IPS-20b (cell line): ENCODE data around the gene NDUFA7.
"Not testable (repeated sequence)": the region's sequence is repeated elsewhere in the genome, so short reads cannot be mapped to it uniquely, and the experiment has no call there.

Experiments
- H3K27ac ChIP-seq: one replicate; pipeline ENCODE4 v1.5.1; 2013; ENCODE audit warnings: low read length
- H3K27me3 ChIP-seq: 2 replicates; pipeline ENCODE4 v1.6.1; 2013; ENCODE audit warnings: mild to moderate bottlenecking, low read length, inconsistent platforms; ENCODE audit not compliant: insufficient read depth
- H3K36me3 ChIP-seq: 2 replicates; pipeline ENCODE4 v1.6.1; 2013; ENCODE audit warnings: low read depth, mild to moderate bottlenecking, inconsistent platforms, low read length, moderate library complexity; ENCODE audit not compliant: insufficient read depth
- H3K4me1 ChIP-seq: 2 replicates; pipeline ENCODE4 v1.6.1; 2013; ENCODE audit warnings: mild to moderate bottlenecking, control low read depth, inconsistent platforms, low read length, moderate library complexity; ENCODE audit not compliant: insufficient read depth
- H3K4me3 ChIP-seq: 2 replicates; pipeline ENCODE4 v1.5.1; 2013; ENCODE audit warnings: mild to moderate bottlenecking, low read length, inconsistent platforms
- H3K9ac ChIP-seq: 2 replicates; pipeline ENCODE4 v1.6.1; 2013; ENCODE audit warnings: low read depth, mild to moderate bottlenecking, inconsistent platforms, low read length, moderate library complexity
- H3K9me3 ChIP-seq: 2 replicates; pipeline ENCODE4 v1.6.1; 2013; ENCODE audit warnings: mild to moderate bottlenecking, low read depth, low read length, inconsistent platforms; ENCODE audit not compliant: insufficient read depth

NDUFA7 gene

DNA sequence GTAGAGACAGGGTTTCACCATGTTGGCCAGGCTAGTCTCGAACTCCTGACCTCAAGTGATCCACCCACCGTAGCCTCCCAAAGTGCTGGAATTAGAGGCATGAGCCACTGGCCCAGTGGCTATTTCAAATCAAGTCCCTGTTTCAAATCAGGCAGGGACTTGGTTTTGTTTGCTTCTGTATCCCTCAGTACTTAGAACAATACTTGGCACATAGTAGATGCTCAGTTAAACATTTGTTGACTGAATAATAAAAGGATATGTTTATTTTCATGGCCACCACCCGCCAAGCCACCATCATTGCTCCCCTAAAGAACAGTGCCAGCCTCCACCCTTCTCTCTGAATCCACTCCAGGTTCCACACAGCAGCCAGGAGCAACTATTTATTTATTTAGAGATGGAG lies 4.3 kb upstream of the NDUFA7 start:
- Histone ChIP-seq H3K9ac (no peak overlapping the region), H3K9me3 (no peaks in the 10 kb centered on the region)

DNA sequence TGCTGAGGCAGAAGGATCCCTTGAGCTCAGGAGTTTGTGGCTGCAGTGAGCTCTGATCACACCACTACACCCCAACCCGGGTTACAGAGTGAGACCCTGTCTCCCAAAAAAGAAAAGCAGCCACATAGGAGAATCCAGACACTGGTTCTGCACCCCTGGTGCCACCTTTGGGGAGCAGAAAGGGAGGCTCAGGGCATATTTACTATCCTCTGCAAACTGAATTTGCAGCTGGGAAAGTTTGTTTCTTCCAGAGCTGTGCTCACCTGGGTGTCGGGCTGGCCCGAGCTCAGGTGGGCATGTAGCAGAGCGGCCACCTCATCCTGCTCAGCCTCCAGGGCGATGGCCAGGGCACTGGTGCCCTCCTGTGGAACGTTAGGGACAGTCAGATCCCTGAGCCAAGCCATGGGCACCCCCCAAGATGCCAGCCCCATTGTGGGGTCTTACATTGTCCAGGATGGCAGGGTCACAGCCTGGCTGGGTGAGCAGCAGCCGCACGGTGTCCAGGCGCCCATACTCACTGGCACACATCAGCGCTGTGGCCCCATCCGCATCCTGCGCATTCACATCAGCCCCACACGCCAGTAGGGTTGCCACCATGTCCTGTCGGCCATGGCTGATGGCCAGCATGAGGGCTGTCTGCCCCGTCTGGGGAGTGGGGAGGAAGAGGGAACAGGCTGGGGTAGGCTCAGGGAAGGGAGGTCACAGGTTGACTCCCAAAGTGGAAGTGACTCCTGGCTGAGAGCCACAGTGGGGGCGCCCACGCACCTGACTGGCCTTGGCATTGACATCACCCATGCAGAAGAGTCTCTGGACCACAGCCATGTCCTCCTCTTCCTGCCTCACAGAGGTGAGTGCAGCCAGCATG lies 3.2 kb upstream of the NDUFA7 start:
- Histone ChIP-seq H3K9ac (no peak overlapping the region), H3K27me3 (0 out of 2 replicates have a peak, but pooled peaks cover under 1% of the 10 kb centered on the region), H3K9me3 (no peaks in the 10 kb centered on the region), H3K4me1 (peaks cover 9% of the 10 kb centered on the region; the same call in 1 of the 2 replicates), H3K36me3 (peaks cover 26% of the 10 kb centered on the region), H3K4me3 (no peak overlapping the region), H3K27ac (no peak overlapping the region)

More for the DNA sequence above, 4.3 kb upstream of the NDUFA7 start:
- H3K4me1 ChIP-seq, result peaks cover 9% of the 10 kb centered on the region; the same call in 1 of the 2 replicates
- H3K27ac ChIP-seq, result no peak overlapping the region
- H3K4me3 ChIP-seq, result no peak overlapping the region
- H3K27me3 ChIP-seq, result 0 out of 2 replicates have a peak, but pooled peaks cover 7% of the 10 kb centered on the region
- H3K36me3 ChIP-seq, result peaks cover 26% of the 10 kb centered on the region

DNA sequence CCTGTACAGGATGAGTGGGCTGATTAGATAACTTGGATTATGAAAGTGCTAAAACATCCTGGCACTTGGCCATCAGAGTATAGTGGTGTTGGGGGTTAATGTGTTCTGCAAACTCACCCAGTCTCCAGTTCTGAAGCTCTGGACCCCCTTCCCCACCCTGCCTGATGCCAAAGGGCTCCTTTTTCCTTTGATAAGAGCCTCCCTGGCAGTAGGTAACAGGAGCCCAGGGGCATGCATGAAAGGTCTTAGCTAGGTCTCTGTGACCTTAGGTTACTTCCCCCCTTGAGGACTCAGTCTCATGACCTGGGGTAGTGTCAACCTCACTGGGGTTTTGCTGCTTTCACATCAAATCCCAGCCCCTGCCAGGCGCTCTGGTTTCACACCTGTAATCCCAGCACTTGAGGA lies 2.6 kb upstream of the NDUFA7 start:
- no peak overlapping the region for H3K4me3 ChIP-seq
- H3K9ac ChIP-seq, result no peak overlapping the region
- no peak overlapping the region for H3K27ac ChIP-seq

DNA sequence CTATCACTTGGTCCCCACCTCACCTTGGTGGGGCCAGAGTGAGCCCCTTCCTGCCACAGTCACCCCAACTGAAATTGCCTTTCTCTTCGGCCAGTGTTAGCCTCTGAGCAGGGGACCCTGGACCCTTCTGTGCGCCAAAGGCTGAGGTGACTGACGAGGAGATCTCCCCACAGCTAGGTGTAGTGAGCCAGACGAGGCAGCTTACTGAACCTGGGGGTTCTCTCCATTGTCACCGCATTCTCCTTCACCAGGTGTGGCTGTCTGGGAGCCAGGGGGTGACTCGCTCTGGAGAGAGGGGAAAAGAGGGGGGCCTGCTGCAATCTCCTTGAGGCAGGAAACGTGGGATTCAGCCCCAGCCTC lies 1.4 kb upstream of the NDUFA7 start:
- Histone ChIP-seq H3K27me3 (no peaks in the 10 kb centered on the region), H3K27ac (peak overlapping the region; percentile 79), H3K36me3 (peaks cover 28% of the 10 kb centered on the region), H3K9ac (peak overlapping the region; percentile 98; the same call in 1 of the 2 replicates), H3K4me3 (peak overlapping the region; percentile 93), H3K4me1 (peaks cover 9% of the 10 kb centered on the region; the same call in 1 of the 2 replicates), H3K9me3 (no peaks in the 10 kb centered on the region)

More for the DNA sequence above, 2.6 kb upstream of the NDUFA7 start:
- Histone ChIP-seq H3K9me3 (no peaks in the 10 kb centered on the region), H3K4me1 (peaks cover 9% of the 10 kb centered on the region; the same call in 1 of the 2 replicates), H3K27me3 (no peaks in the 10 kb centered on the region), H3K36me3 (peaks cover 26% of the 10 kb centered on the region)

DNA sequence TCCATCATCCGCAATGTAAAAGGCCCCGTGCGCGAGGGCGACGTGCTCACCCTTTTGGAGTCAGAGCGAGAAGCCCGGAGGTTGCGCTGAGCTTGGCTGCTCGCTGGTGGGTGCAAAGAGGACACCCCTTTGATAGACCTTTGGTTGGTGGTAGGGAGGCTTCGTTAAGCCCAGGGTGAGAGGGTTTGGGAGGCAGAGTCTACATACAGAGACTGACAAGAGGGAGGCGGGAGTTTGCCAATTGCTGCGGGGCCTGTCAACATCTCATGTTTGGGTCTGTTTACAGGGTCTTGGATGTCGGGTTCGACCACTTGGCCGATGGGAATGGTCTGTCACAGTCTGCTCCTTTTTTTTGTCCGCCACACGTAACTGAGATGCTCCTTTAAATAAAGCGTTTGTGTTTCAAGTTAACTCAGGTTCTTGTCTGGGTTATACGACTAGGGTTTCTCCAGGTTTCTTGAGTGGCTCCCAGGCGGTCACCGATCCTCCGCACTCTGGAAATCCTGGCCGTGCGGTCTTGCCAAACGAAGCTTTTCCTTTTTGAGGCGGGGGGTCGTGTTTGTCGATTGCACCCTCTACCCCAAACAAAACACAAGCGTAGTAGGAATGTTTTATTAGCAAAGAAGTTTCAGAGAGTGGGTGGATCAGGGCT lies 937 bp upstream of the NDUFA7 start:
- Histone ChIP-seq H3K9me3 (no peaks in the 10 kb centered on the region), H3K9ac (peak overlapping the region; percentile 98), H3K27ac (peak overlapping the region; percentile 90), H3K27me3 (no peaks in the 10 kb centered on the region), H3K4me1 (peaks cover 9% of the 10 kb centered on the region; the same call in 1 of the 2 replicates), H3K4me3 (peak overlapping the region; percentile 93), H3K36me3 (peaks cover 29% of the 10 kb centered on the region)

DNA sequence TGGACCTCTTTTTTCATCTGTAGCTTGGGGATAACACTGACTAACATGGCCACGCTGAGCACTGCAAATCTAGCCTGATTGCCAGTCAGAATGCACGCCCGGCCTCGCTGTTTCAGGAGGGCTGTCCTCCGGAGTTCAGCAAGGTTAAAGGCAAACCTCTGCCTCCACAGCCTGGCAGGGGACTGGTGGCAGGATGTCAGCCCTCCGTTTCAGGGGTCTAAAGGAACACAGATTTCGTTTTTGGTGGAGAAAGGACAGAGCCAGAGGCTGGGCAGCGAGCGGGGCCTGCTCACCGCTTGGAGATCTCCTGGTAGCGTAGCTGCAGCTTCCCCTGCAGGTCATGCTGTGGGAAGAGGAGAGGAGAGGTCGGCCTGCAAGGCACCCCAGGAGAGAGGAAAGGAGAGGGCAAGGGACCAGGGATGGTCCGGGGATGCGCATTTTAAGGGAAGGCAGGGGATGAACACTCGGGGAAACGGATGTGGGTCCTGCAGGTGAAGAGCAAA lies 560 bp downstream of the NDUFA7 start:
- no peaks in the 10 kb centered on the region for H3K9me3 ChIP-seq
- H3K9ac ChIP-seq, result peak overlapping the region; percentile 98
- H3K4me3 ChIP-seq, result peak overlapping the region; percentile 93
- peak overlapping the region; percentile 72 for H3K27ac ChIP-seq
- peaks cover 38% of the 10 kb centered on the region for H3K36me3 ChIP-seq
- H3K4me1 ChIP-seq, result peaks cover 13% of the 10 kb centered on the region; the same call in 1 of the 2 replicates
- H3K27me3 ChIP-seq, result no peaks in the 10 kb centered on the region

DNA sequence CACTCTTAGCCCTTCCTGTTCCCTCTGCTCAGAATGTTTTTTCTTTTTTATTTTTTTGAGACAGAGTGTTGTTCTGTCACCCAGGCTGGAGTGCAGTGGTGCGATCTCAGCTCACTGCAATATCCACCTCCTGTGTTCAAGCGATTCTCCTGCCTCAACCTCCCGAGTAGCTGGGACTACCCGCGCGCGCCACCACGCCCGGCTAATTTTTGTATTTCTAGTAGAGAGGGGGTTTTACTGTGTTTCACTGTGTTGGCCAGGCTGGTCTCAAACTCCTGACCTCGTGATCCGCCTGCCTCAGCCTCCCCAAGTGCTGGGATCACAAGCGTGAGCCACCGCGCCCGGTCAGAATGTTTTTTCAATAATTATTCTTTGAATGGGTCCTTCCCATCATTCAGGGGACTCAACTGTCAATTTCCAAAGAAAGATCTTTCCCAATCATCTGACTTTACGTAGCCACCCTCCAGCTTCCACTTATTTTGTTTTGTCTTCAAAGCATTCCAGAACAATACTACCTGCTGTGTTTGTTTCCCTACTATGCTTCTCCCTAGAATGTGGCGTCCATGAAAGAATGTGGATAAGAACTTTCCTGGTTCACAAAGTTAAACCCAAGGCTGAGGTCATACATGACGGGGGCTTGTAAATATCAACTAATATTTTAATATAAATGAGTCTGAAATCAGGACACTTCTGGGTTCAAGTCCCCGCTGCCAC lies 1.2 kb downstream of the NDUFA7 start:
- peaks cover 45% of the 10 kb centered on the region for H3K36me3 ChIP-seq
- H3K27ac ChIP-seq, result no peak overlapping the region

DNA sequence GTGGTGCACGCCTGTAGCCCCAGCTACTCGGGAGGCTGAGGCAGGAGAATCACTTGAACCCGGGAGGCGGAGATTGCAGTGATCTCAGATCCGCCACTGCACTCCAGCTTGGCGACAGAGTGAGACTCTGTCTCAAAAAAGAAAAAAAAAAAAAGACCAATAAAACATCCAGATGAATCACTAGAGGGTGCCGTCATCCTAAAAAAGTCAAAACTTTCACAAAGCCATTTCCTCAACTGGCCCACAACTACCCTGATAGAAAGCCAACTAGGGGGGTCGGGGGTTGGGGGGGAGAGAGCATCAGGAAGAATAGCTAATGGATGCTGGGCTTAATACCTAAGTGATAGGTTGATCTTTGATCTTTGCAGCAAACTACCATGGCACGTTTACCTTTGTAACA lies 2.3 kb downstream of the NDUFA7 start:
- H3K9me3 ChIP-seq, H3K4me3 ChIP-seq, H3K27me3 ChIP-seq, H3K27ac ChIP-seq, H3K9ac ChIP-seq: not testable (repeated sequence)
- peaks cover 13% of the 10 kb centered on the region; the same call in 1 of the 2 replicates for H3K4me1 ChIP-seq
- peaks cover 50% of the 10 kb centered on the region for H3K36me3 ChIP-seq

More for the DNA sequence above, 1.2 kb downstream of the NDUFA7 start:
- H3K9me3 ChIP-seq, result no peaks in the 10 kb centered on the region
- peaks cover 13% of the 10 kb centered on the region; the same call in 1 of the 2 replicates for H3K4me1 ChIP-seq
- H3K4me3 ChIP-seq, result peak overlapping the region; percentile 93
- H3K27me3 ChIP-seq, result no peaks in the 10 kb centered on the region
- peak overlapping the region; percentile 98 for H3K9ac ChIP-seq

DNA sequence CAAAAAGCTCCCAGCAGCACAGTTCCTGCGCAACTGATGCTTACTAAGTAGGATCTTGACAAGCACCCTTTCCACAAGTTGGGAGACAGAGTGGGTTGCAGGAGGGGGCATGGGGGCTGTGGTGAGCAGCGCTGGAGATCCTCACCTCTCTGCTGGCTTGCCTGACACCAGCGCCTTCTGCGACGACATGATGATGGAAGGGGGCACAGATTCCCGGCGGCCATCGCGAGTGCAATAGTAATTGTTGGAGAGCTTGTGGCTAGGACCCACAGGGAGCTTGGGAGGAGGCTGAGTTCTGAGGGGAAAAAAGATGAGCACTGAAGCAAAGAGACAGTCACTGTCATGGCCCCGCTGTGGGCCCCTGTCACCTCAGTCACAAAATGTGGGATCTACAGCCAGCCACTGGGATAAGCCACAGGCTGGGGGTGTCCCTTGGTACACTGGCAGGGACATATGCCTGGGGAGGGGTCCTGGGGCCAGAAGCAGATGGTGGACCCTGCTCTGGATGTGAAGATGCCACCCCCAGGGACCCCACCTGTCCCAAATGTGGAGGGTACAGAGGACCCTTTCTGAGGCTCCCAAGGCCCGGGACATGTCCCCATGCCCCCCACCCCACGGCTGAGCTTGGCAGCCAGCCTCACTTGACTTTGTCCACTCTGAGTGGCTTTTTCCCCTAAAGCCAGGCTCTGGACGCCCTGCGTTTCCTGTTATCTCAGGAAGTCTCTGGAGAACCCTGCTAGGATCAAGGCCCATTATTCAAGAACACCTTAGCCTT lies 4.6 kb downstream of the NDUFA7 start:
- H3K9ac ChIP-seq, result peak overlapping the region; percentile 59; the same call in 1 of the 2 replicates
- peaks cover 43% of the 10 kb centered on the region for H3K36me3 ChIP-seq

DNA sequence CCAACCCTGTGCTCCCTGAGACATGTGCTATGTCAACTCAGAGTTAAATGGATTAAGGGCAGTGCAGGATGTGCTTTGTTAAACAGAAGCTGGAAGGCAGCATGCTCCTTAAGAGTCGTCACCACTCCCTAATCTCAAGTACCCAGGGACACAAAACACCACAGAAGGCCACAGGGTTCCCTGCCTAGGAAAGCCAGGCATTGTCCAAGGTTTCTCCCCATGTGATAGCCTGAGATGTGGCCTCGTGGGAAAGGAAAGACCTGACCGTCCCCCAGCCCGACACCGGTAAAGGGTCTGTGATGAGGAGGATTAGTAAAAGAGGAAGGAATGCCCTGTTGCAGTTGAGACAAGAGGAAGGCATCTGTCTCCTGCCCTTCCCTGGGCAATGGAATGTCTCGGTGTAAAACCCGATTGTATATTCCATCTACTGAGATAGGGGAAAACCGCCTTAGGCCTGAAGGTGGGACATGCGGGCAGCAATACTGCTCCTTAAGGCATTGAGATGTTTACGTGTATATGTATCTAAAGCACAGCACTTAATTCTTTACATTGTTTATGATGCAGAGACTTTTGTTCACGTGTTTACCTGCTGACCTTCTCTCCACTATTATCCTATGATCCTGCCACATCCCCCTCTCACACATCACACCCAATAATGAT lies 6.1 kb downstream of the NDUFA7 start:
- peaks cover 54% of the 10 kb centered on the region for H3K36me3 ChIP-seq
- not testable (repeated sequence) for H3K27ac ChIP-seq, H3K4me3 ChIP-seq, H3K4me1 ChIP-seq, H3K9ac ChIP-seq, H3K27me3 ChIP-seq, H3K9me3 ChIP-seq

More for the DNA sequence above, 4.6 kb downstream of the NDUFA7 start:
- Histone ChIP-seq H3K4me1 (peaks cover 4% of the 10 kb centered on the region; the same call in 1 of the 2 replicates), H3K27ac (peak overlapping the region; percentile 33), H3K9me3 (no peaks in the 10 kb centered on the region), H3K27me3 (no peaks in the 10 kb centered on the region), H3K4me3 (no peak overlapping the region)
